ENCODE measurements around the gene SHC2.

SHC2 gene

GRCh38 chr19:369876-370275, 91.0 kb downstream of the SHC2 start:
- DNase-seq (ENCODE audit: low read depth) = no peak
- H3K4me3 ChIP-seq (ENCODE audit: low read depth, low read length) = no peak overlapping the region

- DNase-seq (ENCODE audit: low read depth) = no peak
- no peak overlapping the region for H3K4me3 ChIP-seq (ENCODE audit: low read depth, low read length)
These were observed 91.6 kb downstream of the SHC2 start for GRCh38 chr19:369256-369655.

GRCh38 chr19:368630-369024, 92.2 kb downstream of the SHC2 start:
- no peak overlapping the region for H3K4me3 ChIP-seq (ENCODE audit: low read depth, low read length)
- DNase-seq (ENCODE audit: low read depth) = no peak

GRCh38 chr19:367963-368629, 92.7 kb downstream of the SHC2 start:
- no peak for DNase-seq (ENCODE audit: low read depth)
- H3K4me3 ChIP-seq (ENCODE audit: low read depth, low read length) = no peak overlapping the region

GRCh38 chr19:367561-367960, 93.3 kb downstream of the SHC2 start:
- H3K4me3 ChIP-seq (ENCODE audit: low read depth, low read length) = no peak overlapping the region
- no peak for DNase-seq (ENCODE audit: low read depth)

- no peak for DNase-seq (ENCODE audit: low read depth)
- no peak overlapping the region for H3K4me3 ChIP-seq (ENCODE audit: low read depth, low read length)
These were observed 93.9 kb downstream of the SHC2 start for GRCh38 chr19:366951-367350.

Data from skeletal muscle cell (primary cell).